HL-60 (cell line): Measurements from ENCODE around the gene TCEA2.

Experiments used
- CTCF ChIP-seq: IDR thresholded peaks from one replicate; pipeline ENCODE4 v1.5.1; 2011; ENCODE audit warnings: low read length, control low read depth, inconsistent platforms; ENCODE audit not compliant: insufficient read depth
- GABPA ChIP-seq: IDR thresholded peaks from 2 replicates; pipeline ENCODE4 v1.6.1; 2012; ENCODE audit warnings: low read depth
- POLR2AphosphoS5 ChIP-seq: IDR thresholded peaks from 2 replicates; pipeline ENCODE4 v1.6.1; 2012; ENCODE audit warnings: low read depth
- SPI1 ChIP-seq: IDR thresholded peaks from 2 replicates; pipeline ENCODE4 v1.6.1; 2012; ENCODE audit warnings: low read depth, mild to moderate bottlenecking, borderline replicate concordance

- TF ChIP-seq CTCF (no peak), POLR2AphosphoS5 (no peak), GABPA (no peak), SPI1 (no peak)
These were observed 23.8 kb downstream of the TCEA2 start for GRCh38 chr20:64086801-64087200.
